ENCODE results near the gene FIGNL1.
"Not testable (repeated sequence)": the region's sequence is repeated elsewhere in the genome, so short reads cannot be mapped to it uniquely, and the experiment has no call there.

FIGNL1 gene

DNA sequence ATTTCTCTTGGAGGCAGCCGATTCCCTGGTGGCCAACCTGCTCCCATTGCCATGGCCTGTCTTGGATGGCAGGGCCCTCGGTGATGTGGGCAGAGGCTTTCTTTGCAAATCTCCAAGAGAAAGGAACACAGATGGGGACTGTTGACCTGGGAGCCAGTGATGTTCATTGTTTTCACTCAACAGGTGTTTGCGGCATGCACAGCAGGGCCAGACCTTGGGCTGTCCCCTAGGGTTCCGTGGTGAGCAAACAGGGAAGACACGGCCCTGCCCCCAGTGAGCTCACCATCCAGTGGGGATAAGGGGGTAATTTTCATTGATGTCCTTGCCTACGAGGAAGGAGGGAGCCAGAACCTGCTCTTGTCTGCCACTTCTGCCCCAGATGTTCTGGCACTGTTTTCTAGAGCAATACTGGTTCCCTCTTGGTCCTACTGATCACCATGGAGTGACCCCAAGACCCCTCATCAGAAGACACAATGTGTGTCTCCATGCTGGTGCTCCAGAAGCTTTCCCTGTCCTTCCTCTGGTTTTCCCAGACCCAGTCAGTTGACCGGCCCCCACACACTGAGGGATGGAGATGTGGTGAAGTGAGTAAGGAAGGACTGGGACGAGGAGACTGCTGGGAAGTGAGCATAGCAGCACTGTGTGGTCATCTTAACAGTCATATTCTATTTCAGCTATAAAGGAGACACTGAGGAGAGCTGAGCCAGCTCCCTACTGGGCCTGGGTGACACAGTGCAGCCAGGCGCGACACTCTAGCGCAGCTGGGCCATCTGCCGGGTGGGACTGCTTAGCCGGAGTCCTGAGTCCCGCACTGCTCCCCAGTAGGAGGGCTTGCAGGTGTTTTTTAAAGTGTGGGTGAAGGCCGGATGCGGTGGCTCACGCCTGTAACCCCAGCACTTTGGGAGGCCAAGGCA is 20.4 kb upstream of the FIGNL1 start:
- no peak for DNase-seq

DNA sequence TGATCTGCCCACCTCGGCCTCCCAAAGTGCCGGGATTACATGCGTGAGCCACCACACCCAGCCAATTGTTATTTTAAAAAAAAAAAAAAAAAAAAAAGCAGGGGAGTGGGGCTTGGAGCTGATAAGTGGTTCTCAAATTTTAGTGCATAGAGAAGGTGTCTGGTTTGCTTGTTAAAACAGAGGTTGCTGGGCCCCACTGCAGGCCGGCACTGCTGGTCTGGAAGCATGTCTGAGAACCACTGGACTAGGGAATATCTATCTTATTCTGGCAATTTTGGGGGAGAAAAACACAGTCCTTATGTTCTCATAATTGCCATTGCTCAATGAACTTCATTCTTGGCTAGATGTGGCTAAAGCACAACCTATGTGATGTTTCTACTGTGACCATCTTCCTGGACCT is 19.0 kb upstream of the FIGNL1 start:
- no peak for DNase-seq

DNA sequence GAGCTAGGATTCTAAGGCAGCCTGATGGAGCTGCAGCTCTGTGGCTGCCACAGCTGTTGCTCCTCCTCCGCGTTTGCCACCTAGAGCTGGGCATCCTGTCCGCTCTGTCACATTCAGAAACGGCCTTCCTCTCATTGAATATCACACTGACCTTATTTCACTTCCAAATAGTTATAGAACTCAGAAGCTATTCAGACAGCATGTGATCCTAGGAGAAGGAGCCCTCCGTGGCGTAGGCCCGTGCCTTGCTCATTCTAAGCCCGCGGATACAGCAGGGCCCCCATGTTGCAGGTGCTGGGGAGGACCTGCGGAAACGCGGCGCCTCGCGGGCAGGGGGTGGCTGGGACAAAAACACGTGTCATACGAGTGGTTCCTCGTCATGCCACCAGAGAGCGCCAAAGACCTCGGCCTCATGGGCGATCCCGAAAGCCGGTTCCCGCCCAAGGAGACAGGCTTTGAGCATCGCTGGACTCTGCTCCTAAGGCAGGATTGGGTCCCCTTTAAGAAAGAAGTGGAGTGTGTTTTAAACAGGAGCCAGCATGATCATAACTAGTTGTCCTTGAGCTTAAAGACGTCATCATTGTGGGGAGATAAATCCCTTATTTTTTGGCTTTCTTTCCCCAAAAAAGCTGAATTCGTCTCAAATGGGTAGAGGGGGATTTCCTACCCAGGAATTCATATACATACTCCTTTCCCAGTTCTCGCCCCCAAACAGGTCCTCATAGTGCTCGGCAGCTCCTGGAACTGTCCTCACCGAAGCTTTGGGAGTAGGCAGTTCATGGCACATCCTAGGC is 17.9 kb upstream of the FIGNL1 start:
- peak; percentile 71 for DNase-seq

DNA sequence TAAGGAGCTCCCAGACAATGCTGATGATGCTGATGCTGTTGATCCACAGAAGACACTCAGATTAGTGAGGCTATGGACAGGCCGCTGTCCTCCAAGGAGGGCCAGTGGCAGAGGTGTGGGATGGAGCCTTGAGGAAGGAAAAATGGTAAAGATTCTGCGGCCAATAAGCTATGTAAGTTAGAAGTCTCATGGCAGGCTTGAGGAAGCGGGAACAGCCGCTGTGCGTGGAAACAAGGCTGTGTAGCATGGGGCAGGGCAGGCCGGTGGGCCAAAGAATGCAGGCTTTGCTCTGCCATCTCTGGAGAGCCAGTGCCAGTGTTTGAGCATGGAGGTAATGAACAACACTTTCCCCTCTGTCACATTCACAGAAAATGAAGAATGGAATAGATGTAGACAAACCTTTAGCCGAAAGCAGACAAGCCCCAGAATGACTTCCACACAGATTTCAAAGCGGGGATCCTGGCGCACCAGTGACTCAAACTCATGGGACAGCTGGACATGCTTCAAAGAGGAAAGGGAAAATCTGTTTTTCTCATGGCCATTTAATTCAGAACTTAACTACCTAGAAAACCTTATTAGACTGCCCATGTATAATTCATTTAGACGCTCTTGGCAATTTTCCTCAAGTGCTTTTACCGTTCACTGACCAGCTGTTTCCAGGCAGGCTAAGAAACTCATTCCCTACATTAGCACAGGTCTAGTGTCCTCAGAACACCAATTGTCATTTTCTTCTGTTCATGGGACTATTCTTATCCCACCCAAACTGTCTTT is 16.9 kb upstream of the FIGNL1 start:
- DNase-seq = no peak

DNA sequence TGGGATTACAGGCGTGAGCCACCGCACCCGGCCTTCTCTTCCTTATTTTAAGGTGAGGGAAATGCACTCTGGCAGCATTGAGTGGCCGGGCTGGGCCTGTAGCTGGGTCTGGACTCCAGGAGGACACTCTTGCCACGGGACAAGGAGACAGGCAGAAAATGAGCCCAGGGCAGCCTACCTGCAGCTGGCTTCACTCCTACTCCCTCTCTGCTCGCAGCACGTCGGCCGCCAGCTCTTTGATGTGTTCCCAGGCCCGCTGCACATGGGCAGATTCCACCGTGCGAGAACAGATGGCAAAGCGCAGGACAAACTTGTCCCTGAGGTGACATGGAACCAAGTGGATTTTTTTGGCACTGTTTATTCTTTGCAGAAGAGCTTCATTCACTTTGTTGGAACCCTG is 12.9 kb upstream of the FIGNL1 start:
- no peak for DNase-seq

DNA sequence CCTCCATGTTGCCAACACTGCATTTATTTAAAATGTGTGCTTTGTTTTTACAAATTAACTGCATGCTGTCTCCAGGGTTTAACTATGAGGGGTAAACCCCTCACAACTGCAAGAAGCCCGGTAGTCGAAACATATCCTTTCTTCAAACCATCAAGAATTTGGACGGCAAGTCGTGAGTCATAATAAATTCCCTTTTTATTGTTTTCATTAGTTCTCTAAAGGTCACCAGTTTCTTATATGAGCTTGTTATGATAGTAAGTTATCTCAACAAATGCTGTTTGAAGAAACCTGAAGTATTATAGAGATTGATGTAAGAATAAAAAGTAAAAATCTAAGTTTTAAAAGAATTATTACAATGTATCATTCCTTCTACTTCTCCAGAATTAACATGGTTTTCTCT is 12.2 kb upstream of the FIGNL1 start:
- no peak for DNase-seq

DNA sequence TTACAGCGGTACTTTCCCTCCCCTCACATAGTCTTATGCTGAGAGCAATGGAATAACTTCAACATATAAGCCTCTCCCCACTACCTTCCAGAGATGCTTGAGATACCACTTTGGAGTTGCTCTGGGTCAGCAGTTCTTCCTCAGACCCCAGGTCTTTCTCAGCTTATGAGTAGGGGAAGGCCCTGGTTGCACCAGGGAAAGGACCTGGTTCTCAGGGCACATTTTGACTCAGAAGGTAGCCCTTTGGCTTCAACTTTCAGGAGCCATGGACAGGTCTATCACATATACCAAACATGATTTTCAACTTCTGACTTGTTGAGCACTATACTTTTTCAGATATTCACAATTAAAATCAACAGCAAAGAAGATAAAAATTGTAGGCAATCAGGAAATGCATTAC is 11.5 kb upstream of the FIGNL1 start:
- no peak for DNase-seq

DNA sequence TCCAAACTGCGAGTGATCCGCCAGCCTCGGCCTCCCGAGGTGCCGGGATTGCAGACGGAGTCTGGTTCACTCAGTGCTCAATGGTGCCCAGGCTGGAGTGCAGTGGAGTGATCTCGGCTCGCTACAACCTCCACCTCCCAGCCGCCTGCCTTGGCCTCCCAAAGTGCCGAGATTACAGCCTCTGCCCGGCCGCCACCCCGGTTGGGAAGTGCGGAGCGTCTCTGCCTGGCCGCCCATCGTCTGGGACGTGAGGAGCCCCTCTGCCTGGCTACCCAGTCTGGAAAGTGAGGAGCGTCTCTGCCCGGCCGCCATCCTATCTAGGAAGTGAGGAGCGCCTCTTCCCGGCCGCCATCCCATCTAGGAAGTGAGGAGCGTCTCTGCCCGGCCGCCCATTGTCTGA is 9.0 kb upstream of the FIGNL1 start:
- DNase-seq = not testable (repeated sequence)

DNA sequence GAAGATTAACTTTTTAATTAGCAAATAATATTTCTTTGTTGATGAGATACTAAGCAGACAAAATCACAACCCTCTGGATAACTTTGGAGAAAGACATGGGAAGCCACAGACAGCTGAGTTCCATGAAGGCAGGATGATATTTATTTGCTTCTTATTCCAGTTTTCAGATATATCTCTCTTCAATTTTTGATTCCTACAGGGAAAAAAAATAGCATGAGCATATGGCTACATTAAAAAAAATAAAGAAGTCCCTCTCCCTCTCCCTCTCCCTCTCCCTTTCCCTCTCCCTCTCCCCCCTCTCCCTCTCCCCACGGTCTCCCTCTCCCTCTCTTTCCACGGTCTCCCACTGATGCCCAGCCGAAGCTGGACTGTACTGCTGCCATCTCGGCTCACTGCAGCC is 8.5 kb upstream of the FIGNL1 start:
- DNase-seq = not testable (repeated sequence)

DNA sequence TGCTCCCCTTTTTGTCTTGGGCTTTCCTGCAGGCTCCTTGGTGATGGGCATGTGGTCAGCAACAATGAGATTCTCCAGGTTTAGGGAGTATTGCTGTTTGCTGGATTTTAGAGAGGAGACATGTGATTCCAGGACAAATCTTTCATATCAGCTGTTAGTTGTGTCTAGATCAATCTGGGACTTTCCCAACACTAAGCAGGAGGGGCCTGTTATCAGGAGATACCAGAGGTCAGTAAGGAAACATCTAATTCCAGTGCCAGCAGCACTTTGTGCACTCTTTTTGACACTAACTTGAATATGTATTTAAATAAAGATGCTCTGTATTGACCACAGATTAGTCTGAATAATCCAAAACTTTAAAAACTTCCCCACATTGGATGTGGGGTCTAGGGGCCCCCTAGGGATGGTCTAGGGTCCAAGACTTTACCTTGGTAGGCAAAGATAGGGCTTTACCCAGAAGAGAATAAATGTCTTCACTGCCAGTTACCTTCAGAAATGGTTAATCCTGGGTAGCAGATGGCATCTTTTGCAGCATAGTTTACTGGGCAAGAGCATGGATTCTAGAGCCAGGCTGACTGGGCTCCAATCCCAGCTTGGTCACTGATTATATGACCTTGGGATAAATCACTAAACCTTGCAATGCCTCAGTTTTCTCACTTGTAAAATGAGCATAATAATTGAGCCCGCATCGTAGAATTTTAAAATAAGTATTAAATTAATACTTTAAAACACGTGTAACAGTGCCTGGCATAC is 6.4 kb upstream of the FIGNL1 start:
- no peak for DNase-seq

DNA sequence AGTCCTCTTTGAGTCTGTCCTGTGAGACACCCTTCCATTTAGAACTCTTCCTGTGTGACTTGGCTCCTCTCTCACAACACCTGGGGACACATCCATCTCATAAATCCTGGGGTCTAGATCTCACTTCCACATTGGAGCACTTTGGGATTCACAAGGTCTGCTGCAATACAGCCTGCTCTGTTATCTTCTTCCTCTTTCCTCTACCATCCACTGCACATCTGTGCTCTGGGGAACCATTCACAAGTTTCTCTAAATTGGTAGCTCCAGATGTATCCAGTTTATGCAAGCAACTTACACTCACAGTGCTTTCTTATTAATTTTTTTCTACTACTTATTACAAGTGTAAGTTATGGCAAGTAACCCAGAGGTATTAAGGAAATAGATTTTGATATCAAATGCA is 5.5 kb upstream of the FIGNL1 start:
- no peak for DNase-seq

DNA sequence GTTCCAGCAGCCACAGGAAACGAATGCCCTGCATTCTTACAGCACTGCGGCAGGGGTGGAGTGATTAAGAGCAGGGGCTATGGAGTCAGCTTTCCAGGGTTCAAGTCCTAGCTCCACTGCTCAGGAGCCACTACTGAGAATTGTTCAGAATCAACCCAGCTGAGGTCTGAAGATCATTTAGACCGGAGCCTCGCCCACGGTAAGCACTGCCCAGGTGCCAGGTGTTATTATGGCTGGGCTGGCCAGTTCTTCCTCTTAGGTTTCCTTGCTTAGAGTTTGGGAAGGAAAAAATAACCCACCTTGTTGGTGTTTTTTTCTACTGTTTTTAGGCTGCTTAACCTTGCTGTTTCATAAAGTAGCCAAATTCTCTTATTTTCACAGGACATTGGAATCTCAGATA is 4.8 kb upstream of the FIGNL1 start:
- no peak for DNase-seq

DNA sequence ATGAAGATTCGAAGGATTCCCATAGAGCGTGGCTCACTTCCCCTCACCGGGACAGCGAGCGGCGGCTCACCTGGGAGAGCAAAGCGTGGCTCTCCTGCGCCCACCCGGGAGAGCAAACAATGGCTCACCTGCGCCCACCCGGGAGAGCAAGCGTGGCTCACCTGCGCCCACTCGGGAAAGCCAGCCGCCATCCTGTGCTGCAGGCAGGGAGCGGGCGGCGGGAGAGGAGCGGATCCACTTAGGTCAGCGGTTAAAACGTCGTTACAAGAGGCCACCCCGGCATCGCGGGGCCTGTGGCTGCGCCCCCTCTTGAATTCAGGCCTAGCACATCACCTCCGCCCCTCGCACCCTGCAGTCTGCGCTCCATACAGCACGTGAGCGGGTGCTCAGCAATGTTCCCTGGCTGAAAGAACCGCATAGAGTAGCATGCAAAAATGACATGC is 461 bp upstream of the FIGNL1 start:
- DNase-seq = peak; percentile 9

DNA sequence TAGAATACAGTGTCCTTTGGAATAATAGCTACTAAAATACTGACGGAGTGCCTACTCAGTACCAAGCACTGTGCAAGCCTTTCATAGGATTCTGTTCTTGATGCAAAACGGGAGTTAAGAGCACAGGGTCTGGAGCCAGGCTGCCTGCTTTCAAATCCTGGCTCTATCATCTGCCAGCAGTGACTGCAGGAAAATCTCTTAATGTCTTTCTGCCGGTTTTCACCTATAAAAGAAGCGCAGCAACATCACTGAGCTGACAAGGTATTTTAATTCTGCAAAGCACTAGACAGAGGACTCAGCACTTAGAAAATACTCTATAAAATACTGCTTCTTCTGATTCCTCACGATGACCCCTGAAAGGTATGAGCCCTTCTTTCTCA is 659 bp downstream of the FIGNL1 start:
- DNase-seq = no peak

DNA sequence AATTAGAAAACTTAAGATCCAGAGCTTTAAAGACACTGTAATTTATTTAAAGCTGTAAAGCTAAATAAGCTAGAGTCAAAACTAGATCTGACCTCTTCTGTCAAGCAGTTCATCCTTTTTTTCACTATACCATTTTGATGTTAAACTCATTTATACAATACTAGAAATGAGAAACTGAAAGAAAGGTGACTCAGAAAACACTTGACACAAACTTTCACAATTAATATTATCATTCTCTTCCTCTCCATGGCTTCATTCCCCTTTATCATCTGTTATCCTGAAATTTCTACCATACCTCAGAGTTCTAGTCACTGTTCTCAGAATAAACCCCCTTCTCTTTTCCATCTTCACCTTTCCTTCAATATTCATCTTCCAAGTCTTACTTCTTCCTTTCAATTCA is 1.3 kb downstream of the FIGNL1 start:
- DNase-seq = no peak

DNA sequence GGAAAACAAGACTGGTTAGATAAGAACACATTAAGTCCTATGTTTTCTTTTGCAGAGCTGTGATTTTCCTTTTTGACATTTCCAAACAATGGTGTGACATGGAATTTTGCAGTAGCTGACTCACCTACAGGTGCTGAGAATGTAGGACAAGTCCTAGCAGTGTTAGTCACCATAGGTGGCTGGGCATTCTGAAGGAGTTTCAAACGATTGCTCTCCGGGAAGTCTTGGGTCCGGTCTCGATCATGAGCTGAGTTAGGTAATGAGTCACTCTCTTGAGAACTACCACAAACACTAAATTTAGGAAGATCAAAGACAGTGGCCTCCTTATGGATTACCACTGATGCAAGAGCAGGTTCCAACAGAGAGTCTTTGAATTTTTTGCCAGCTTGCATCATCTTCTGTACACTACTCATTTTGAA is 3.6 kb downstream of the FIGNL1 start:
- no peak for DNase-seq

DNA sequence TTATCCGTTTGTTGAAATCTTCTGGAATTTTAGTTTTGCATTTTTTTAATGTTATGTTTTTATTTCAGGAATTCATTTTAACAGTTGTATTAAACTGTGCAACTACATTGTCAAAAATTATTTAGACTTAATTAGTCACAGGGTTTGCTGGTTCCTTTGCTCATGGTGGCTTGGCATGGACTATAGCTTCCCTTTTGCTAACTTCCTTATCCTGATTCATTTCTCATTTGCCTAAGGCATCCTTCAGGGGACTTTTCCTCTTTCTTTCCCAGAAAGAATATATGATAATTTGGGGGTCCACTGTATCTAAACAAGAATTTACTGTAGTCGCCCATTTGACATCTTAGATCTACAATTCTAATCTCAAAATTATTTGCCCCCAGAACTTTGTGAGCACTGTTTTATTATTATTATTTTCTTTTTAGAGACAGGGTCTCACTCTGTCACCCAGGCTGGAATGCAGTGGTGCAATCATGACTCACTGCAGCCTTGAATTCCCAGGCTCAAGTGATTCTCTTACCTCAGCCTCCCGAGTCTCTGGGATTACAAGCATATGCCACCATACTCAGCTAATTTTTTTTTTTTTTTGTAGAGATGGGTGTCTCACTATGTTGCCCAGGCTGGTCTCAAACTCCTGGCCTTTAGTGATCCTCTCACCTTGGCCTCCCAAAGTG is 13.9 kb downstream of the FIGNL1 start:
- DNase-seq = no peak

DNA sequence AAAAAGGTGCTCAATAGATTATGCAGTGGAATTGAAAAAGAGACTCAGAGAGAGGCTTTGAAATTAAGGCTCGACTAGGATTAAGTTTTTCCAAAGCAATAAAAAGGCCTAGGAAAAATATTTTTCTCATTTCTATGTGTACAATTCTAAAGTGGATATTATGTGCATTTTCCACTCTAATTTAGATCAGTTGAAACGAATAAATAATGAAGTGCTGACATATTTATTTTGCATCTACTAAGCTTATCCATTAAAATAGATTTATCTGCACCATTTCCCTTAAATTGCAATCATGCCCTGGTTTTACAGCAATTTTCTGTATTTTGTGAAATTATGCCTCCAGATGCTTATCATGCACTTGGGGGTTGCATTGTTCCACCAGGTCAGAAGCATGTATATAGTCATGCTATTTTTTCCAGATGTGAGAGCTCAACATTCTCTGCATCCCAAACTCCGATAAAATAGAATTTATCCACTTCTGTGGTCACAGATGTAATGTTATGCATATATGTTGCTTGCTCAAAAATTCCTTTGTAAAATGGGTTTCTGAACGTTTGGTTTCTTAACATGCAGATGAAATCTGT is 18.3 kb downstream of the FIGNL1 start:
- no peak for DNase-seq

DNA sequence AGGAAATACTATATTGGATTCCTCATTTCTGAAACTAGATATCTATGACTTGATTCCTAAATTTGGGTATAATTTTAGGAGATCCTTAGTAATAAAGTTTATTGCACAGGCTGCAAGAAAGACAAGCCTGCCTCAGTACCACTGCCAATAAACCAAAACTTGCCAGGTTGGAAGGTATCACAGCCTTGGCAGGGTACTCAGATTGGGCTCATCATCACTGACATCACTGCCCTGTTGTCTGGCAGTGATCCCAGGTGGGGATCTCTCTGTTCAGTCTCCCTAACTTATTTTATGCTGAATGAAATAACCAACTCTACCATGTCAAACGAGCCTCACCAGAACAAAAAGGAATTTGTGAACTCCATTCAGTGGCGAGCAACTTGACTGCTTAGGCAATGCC is 18.8 kb downstream of the FIGNL1 start:
- no peak for DNase-seq

DNA sequence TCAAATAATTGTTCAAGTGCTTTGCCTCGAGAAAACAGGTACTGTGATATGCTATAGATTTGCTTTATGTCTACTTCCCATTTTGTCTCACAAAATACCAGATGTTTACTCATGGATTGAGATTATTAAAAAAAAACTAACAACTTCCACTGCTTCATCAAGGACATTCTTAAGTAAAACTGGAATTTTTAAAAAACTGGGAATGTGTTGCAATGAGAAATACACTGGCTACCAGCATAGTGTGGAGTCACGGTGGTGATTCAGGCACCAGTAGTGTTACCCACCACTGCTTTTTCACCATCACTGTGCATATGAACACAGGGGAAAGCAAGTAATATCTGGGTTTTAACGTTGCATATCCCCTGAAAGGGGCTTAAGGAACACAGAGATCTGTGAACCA is 21.2 kb downstream of the FIGNL1 start:
- DNase-seq = no peak

DNA sequence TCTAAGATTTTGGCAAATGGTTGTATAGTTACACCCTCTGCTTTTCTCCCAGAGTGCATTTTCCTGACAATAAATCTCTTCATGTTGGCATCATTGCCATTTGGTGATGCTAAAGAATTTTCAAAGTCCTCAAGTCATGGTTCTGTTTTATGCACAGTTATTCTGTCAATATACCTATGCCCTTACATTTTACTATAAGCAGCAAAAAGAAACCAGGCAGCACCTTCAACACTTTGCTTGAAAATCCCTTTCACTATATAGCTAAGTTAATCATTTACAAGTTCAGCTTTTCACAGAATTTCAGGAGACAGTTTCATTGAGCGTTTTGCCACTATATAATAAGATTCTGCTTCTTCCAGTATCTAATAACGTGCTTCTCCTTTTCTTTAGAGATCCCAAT is 22.6 kb downstream of the FIGNL1 start:
- DNase-seq = no peak
